ENCODE results near the gene FXYD7.

DNA sequence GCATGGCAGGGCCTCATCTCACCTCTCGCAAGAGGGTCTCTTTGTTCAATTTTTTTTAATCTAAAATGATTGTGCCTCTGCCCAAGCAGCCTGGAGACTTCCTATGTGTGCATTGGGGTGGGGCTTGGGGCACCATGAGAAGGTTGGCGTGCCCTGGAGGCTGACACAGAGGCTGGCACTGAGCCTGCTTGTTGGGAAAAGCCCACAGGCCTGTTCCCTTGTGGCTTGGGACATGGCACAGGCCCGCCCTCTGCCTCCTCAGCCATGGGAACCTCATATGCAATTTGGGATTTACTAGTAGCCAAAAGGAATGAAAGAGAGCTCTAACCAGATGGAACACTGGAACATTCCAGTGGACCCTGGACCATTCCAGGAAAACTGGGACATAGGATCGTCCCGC lies 19.5 kb upstream of the FXYD7 start:
- no peak for TF ChIP-seq POLR2A (IDR thresholded peaks at IDR 0.05)
- TF ChIP-seq, protein P1, sequence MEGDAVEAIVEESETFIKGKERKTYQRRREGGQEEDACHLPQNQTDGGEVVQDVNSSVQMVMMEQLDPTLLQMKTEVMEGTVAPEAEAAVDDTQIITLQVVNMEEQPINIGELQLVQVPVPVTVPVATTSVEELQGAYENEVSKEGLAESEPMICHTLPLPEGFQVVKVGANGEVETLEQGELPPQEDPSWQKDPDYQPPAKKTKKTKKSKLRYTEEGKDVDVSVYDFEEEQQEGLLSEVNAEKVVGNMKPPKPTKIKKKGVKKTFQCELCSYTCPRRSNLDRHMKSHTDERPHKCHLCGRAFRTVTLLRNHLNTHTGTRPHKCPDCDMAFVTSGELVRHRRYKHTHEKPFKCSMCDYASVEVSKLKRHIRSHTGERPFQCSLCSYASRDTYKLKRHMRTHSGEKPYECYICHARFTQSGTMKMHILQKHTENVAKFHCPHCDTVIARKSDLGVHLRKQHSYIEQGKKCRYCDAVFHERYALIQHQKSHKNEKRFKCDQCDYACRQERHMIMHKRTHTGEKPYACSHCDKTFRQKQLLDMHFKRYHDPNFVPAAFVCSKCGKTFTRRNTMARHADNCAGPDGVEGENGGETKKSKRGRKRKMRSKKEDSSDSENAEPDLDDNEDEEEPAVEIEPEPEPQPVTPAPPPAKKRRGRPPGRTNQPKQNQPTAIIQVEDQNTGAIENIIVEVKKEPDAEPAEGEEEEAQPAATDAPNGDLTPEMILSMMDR (IDR thresholded peaks at IDR 0.05), result no peak

Data from esophagus squamous epithelium (tissue), 4 donors.